HG02571 (cell line): ENCODE measurements around the gene SBF2.
A peak's percentile ranks its signal among the peaks of the same experiment; 100 is the strongest.

Experiments used
- ATAC-seq: cut with Tn5 transposase; IDR thresholded peaks from one replicate; pipeline ENCODE4 v1.9.1; 2021; ENCODE audit warnings: mild to moderate bottlenecking, moderate library complexity; ENCODE audit not compliant: unreplicated experiment

The SBF2 gene

DNA sequence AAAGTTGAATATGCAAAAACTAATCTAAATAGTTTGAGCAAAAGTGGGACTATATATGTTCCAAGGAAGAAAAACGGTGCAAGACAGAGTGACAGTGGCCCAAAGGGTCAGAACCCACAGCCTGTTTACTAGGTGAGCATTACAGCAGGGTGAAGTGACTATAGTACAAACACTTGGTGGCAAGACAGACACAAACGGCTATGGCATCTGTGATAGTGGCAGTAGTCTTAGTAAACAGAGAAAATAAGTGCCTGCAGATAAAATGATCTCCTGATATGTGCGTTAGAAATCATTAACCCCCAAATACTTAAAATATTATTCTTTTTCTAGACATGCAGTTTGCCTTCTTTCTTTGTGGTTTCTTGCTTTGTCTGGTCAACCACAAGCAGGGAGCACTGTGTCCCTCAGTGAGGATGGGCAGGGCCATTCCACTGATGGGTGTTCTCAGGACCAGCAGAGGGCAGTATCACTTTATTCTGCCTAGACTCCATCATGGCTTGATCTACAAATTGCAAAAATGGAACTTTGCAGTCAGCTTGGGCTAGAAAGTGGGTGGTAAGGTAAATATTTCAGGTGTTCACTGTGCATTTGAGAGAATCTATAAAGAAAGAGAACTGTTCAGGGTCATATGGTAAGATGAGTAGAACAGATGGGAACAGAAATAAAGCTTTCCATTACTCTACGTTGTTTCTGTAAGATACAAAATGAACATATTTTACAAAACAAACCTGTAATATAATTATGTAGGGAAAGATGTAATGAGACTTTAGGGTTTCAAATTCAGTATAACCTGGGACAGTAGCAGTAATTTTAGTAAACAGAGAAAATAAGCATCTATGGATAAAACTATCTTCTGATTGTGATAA is 431.9 kb downstream of the SBF2 start:
- ATAC-seq, result peak; percentile 87

DNA sequence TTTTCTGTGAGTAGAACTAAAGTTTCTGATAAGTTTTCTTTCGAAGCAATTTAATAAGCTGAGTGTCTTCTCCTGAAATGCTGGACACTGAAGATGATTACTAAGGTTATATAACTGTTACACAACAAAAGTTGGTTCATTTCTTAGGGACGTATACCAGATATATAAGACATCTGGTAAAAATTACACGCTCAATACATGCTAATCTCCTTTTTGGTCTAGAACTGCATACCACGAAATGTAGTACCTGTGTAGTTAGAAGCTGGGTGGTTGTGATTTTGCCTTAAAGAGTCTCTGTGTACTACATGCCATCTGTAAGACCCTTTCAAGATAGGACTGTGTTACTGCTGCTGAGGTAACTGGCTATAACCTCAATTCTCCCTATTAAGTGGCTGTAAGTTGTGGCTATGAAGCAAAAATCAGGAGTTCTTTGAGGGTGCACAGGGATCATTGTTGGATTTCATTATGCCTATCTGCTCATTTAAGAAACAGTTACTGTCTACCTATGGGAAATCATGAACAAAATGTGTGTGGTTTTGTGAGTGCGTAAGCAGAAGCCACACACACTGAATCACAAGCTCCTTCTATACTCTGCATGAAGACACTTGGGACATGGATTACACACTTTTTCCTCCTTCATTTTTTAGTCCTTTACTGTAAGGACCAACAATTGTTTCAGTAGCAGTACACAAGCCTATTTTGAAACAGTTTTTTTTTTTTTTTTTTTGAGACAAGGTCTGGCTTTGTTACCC is 434.3 kb downstream of the SBF2 start:
- ATAC-seq, result no peak

GRCh38 chr11:9858822-9859221 is 435.2 kb downstream of the SBF2 start:
- ATAC-seq, result no peak

DNA sequence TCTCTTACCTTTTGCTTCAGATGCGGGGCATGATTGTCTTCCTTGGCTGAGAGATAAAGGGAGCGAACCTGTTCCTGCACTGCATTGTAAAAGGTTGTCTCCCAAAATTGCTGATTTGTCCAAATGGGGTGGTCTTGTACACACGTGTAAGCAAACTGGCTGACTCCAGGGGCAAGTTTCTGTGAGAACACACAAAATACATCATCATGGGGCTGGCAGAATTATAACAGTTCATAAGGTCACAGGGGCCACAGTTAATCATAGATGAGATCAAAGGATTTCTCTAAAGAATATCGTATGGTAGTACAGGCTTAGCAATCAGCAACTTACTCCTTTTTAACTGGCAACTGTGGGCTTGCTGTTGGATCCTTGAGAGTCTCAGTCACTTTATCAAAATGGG is 435.8 kb downstream of the SBF2 start:
- ATAC-seq, result no peak

GRCh38 chr11:9855579-9856287 is 438.3 kb downstream of the SBF2 start:
- no peak for ATAC-seq

DNA sequence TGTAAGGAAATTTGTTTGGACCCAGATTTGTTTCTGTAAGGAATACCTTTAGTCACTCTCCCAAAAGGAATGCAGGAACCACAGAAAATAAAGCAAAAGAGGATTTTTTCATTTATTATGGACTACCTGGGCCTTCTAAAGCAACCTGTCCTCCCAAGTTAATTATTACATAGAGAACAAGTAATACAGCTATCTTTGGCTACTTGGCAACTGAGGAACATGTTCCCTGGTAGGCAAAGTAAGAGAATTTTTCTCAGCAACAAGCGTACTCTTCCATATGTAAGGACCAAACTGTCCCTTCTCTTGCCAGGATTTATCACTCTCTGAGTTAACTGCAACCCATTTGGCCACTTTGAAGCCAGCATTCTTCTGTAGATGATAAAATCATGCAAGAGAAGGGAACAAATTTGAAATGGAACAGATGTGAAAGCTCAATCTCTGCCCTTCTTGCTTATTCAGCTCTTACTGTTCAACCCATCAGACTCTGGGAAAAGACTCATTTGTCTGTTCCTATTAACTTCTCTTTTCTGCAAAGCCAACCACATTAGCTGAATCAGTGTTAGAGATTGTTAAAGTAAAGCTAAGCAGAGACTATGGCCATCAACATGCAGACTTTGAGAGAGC is 440.0 kb downstream of the SBF2 start:
- ATAC-seq, result no peak

DNA sequence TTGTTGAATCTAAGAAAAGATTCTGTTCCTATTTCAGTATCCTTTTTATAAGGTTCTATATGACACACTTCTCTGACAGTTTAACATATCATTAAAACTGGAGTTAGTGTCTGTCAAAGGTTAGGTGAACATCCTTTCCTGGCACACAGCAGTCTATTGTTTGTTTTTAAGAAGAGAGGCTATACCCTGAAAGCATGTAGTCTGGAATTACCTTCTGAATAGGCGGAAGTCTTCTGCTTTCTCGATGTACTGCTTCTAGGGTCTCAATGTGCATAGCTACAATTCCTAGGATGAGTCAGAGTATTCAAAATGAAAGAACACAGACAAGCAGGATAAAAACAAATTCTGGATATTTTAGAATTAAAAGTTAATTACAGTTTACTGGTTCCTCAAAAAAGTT is 441.6 kb downstream of the SBF2 start:
- ATAC-seq, result no peak

DNA sequence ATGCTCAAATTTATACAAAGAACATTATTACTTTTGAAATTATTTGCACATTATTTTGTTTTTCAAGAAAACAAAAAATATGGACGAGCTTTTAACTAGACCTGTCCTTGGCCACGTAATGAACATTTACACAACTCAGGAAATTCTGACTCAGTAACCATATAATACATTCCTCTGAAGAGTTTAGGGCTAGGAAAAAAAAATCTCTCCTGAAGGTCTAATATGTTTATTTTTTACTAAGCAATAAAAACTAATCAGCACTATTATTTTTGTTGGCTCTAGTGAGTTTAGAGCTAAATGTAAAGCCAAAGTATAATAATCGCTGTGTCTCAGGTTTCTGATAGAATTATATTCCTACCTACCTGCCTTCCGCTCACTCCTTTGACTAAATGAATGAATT is 442.7 kb downstream of the SBF2 start:
- no peak for ATAC-seq

GRCh38 chr11:9850224-9850895 is 443.7 kb downstream of the SBF2 start:
- ATAC-seq, result no peak

- no peak for ATAC-seq
Observed at GRCh38 chr11:9849389-9849788, 444.6 kb downstream of the SBF2 start.

DNA sequence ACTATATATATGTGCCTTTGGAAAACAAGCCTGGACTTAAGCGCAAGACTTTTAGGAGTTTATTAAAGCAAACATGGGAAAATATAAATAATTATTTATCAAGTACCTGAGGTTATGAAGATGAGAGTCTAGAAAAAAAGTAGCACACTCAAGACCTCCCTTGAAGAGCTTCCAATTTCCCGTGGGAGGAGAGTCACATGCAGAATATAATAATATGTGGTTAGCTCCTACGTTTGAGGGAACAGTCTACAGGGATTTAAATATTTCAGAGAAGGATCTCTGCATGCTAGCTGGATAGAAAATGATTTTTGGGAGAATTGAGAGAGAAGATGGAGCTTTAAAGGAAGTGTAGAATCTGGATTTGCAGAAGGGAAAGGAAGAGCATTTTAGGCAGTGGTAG is 446.4 kb downstream of the SBF2 start:
- no peak for ATAC-seq

GRCh38 chr11:9842923-9843322 is 451.1 kb downstream of the SBF2 start:
- ATAC-seq, result no peak

DNA sequence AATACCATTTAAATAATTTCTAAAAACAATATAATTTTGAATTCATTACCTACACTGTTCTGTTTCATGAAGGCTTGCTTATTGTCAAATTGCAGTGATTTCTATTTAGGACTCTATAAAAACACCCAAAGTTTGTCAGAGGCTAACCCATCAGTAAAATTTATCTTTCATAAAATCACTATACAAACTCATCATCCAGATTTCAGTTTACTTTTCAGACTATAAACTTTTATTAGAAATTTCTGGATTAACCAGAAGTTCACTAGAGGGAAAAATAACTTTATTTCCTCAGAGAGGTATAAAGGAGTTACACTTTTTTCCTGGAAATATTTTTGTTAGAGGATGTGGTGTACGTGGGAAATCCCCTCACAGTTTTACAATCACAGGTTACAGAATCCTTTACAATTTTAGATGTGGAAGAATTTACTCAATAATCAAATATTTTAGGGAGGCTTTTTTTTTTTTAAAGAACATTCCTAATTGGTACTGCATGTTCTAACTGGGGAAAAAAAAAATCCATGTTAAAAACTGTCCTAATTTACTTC is 453.5 kb downstream of the SBF2 start:
- no peak for ATAC-seq

- ATAC-seq, result no peak
Observed at GRCh38 chr11:9839550-9839949, 454.5 kb downstream of the SBF2 start.

DNA sequence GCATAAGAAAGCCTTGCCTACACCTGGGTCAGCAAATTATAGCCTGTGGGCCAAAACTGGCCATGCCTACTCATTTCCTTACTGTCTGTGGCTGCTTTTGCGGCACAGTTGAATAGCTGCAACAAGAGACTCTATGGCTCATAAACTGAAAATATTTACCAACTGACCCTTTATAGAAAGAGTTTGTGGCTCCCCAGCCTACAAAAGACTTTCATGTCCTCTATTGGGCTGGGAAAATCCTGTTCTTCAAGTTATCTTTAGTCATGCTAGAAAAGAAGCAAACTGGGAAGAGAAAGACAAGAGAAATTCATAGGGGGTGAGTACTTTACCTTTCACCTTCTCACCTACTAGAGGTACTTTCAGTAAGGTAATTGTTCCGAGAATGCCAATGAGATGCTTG is 455.1 kb downstream of the SBF2 start:
- peak; percentile 48 for ATAC-seq

- no peak for ATAC-seq
Observed at GRCh38 chr11:9838229-9838628, 455.8 kb downstream of the SBF2 start.

DNA sequence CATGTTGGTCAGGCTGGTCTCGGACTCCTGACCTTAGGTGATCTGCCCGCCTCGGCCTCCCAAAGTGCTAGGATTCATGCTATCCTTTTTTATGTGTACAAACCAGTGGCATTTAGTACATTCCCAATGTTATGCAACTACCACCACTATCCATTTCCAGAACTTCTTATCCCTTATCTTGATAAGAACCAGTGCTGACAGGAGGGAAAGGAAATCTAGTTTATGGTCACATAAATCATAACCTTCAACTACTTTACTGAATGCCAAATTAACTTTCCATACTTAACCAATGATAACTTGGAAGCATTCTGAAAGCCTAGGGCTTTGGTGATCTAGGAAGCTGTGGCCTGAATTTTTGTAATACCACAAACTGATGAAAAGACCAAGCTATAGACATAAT is 459.7 kb downstream of the SBF2 start:
- ATAC-seq, result no peak

DNA sequence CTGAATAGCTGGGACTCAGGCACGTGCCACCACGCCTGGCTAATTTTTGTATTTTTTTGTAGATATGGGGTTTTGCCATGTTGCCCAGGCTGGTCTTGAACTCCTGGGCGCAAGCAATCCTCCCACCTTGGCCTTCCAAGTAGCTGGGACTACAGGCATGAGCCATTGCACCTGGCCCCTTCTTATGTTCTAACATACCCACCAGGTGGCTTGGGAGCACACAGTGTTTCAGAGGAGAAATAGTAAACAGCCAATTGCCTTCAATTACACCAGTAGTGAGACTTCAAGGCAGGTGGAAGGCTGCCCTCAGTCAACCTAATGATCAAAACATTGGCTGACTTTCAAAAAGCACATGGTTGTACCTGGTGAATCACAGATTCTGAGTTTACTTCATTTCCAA is 462.9 kb downstream of the SBF2 start:
- ATAC-seq, result no peak

GRCh38 chr11:9827708-9828107 is 466.3 kb downstream of the SBF2 start:
- no peak for ATAC-seq

GRCh38 chr11:9826390-9826789 is 467.6 kb downstream of the SBF2 start:
- ATAC-seq, result no peak
